ENCODE data around the gene SUMO4. TPM values are rescaled to one million over a fixed set of nuclear protein-coding genes. Genes with fewer than 3 reads are reported as not detected.

Gene SUMO4
- total and polyA plus RNA-seq, 8 donors = 0.09 to 1.5 (median 0.86) TPM; not detected in 1

- ATAC-seq = no peak
- Histone ChIP-seq H3K4me3 (no peak overlapping the region), H3K27ac (no peak overlapping the region), H3K27me3 (no peaks in the 10 kb centered on the region), H3K36me3 (no peaks in the 10 kb centered on the region), H3K9me3 (no peaks in the 10 kb centered on the region), H3K4me1 (peaks cover 6 to 8% (median 7%) of the 10 kb centered on the region in 3 donors)
- WGBS, 2 donors = 87 to 94% methylated on average over 5 of the region's 5 CpGs
- no peak for FAIRE-seq
- TF ChIP-seq CTCF (IDR thresholded peaks at IDR 0.05) = no peak
- no peak for DNase-seq
- intact Hi-C loops (cut with DNase I) = loop anchor here in 1 of 3 donors (10.0 kb wide), 1 partner anchor 404 kb away; no protein-coding TSS in a partner anchor
Measured at GRCh38 chr6:149448821-149449453, 48.9 kb downstream of the SUMO4 start.

- intact Hi-C loops (cut with DNase I) = loop anchor here in 1 of 3 donors (10.0 kb wide), 1 partner anchor 405 kb away; no protein-coding TSS in a partner anchor
- Histone ChIP-seq H3K4me1 (peaks cover 11 to 18% (median 13%) of the 10 kb centered on the region in 3 donors), H3K9me3 (no peaks in the 10 kb centered on the region), H3K36me3 (no peaks in the 10 kb centered on the region), H3K27ac (no peak overlapping the region), H3K4me3 (peak overlapping the region in 3 of 4 donors; percentile 24 to 44 (median 42)), H3K27me3 (no peaks in the 10 kb centered on the region)
- DNase-seq (no peak), ATAC-seq (no peak), FAIRE-seq (no peak)
- no peak for TF ChIP-seq CTCF (IDR thresholded peaks at IDR 0.05)
- WGBS, 2 donors = 89 to 91% methylated on average over 14 of the region's 14 CpGs
Measured at GRCh38 chr6:149449831-149450678, 50.0 kb downstream of the SUMO4 start.

Other genes with a start within 250 kb of the SUMO4 start
- 10 to 100 TPM; 19.6 to 35.1 (median 23.8) TPM for gene TAB2, start 82.5 kb upstream of the SUMO4 start, total RNA-seq
- gene TAB2, start 82.5 kb upstream of the SUMO4 start, polyA plus RNA-seq = 10 to 100 TPM in 1 of 2 donors, 1 to 10 TPM in 1; 6.6 to 13.9 TPM
- gene ZC3H12D, start 84.8 kb downstream of the SUMO4 start, total RNA-seq = 1 to 10 TPM in 1 of 6 donors, under 1 TPM in 5; 0.08 to 1.1 (median 0.56) TPM
- gene ZC3H12D, start 84.8 kb downstream of the SUMO4 start, polyA plus RNA-seq = under 1 TPM; 0.16 to 0.23 TPM
- gene PPIL4, start 145.8 kb downstream of the SUMO4 start, total RNA-seq = 10 to 100 TPM in 2 of 6 donors, 1 to 10 TPM in 4; 6.5 to 13.4 (median 8.0) TPM
- gene PPIL4, start 145.8 kb downstream of the SUMO4 start, polyA plus RNA-seq = 10 to 100 TPM in 1 of 2 donors, 1 to 10 TPM in 1; 9.1 to 14.2 TPM
- gene GINM1, start 166.1 kb downstream of the SUMO4 start, total RNA-seq = 10 to 100 TPM; 17.7 to 24.8 (median 22.6) TPM
- 10 to 100 TPM; 10.6 to 31.6 TPM for gene GINM1, start 166.1 kb downstream of the SUMO4 start, polyA plus RNA-seq
- 1 to 10 TPM; 3.5 to 6.5 (median 4.8) TPM for gene KATNA1, start 248.5 kb downstream of the SUMO4 start, total RNA-seq
- gene KATNA1, start 248.5 kb downstream of the SUMO4 start, polyA plus RNA-seq = 1 to 10 TPM; 3.5 to 7.7 TPM

Data from pancreas (tissue), 10 donors.